Adrenal gland (tissue), 5 donors: Measurements from ENCODE around the gene PPP6R2.

Experiments
- POLR2A ChIP-seq, 2 donors: fragments of 450-650 bp; IDR thresholded peaks; one replicate each; pipeline ENCODE4 v1.6.1; 2017; ENCODE audit warnings: antibody characterized with exemption in 2 of 2, mild to moderate bottlenecking in 2 of 2, moderate library complexity in 1 of 2
- TF ChIP-seq, protein P1 (sequence below), 6 experiments: fragments of 450-650 bp in 4 of 6; fragments of 200-600 bp in 2 of 6; sonication (generic) in 1 of 6; IDR thresholded peaks; 1 replicate in 5 of 6; 2 replicates in 1 of 6; pipeline versions ENCODE4 v1.5.1 to v1.8.0; 2016 to 2021; ENCODE audit warnings: antibody characterized with exemption in 6 of 6, mild to moderate bottlenecking in 2 of 6, moderate library complexity in 1 of 6
- donor health status: DM: no; HTN: no; CAD: no.

- TF ChIP-seq POLR2A (IDR thresholded peaks at IDR 0.05), result no peak
- TF ChIP-seq, protein P1, sequence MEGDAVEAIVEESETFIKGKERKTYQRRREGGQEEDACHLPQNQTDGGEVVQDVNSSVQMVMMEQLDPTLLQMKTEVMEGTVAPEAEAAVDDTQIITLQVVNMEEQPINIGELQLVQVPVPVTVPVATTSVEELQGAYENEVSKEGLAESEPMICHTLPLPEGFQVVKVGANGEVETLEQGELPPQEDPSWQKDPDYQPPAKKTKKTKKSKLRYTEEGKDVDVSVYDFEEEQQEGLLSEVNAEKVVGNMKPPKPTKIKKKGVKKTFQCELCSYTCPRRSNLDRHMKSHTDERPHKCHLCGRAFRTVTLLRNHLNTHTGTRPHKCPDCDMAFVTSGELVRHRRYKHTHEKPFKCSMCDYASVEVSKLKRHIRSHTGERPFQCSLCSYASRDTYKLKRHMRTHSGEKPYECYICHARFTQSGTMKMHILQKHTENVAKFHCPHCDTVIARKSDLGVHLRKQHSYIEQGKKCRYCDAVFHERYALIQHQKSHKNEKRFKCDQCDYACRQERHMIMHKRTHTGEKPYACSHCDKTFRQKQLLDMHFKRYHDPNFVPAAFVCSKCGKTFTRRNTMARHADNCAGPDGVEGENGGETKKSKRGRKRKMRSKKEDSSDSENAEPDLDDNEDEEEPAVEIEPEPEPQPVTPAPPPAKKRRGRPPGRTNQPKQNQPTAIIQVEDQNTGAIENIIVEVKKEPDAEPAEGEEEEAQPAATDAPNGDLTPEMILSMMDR (IDR thresholded peaks at IDR 0.05), result no peak
Measured at GRCh38 chr22:50443801-50444625, 100.9 kb downstream of the PPP6R2 start.
